Astrocyte of the cerebellum (primary cell): Measurements from ENCODE around the gene MBLAC2.

ENCODE experiments used
- DNase-seq: peaks from one replicate; pipeline ENCODE4 v3.0.0-alpha.2; 2011; ENCODE audit warnings: low read depth
- H3K4me3 ChIP-seq: 2 replicates; pipeline ENCODE4 v1.5.1; 2011; ENCODE audit warnings: mild to moderate bottlenecking, low read depth, low read length, moderate library complexity
- CTCF ChIP-seq: IDR thresholded peaks from 2 replicates; pipeline ENCODE4 v1.5.1; 2012; ENCODE audit warnings: low read length, low read depth, moderate library complexity, mild to moderate bottlenecking; ENCODE audit errors: missing control alignments
- in situ Hi-C: cut with HindIII; loops from 2 replicates; pipeline ENCODE4 v1.10.0; 2017; ENCODE audit warnings: low sequenced_read_pairs

Gene MBLAC2

GRCh38 chr5:90474235-90475107 lies at the start of gene MBLAC2, which contains the start of gene POLR3G:
Gene MBLAC2, minus strand, starts transcription at chr5:90474771. Its CDS starts 479 bp downstream, at chr5:90474292.
Gene POLR3G, plus strand, starts transcription at chr5:90474864. Its CDS starts 10,704 bp downstream, at chr5:90485568.
- peak within 1 kb of the TSS; percentile 81 for H3K4me3 ChIP-seq
- TF ChIP-seq CTCF, result peak; percentile 55
- DNase-seq, result peak; percentile 76
- in situ Hi-C loops, result no loop called here

- in situ Hi-C loops, result no loop called here
Observed at GRCh38 chr5:90519081-90519480, 44.5 kb upstream of the MBLAC2 start.

GRCh38 chr5:90518661-90519060 lies 44.1 kb upstream of the MBLAC2 start:
- in situ Hi-C loops, result no loop called here
- peak; percentile 44 for DNase-seq
- TF ChIP-seq CTCF, result no peak
- no peak overlapping the region for H3K4me3 ChIP-seq

More at GRCh38 chr5:90519081-90519480, 44.5 kb upstream of the MBLAC2 start:
- no peak for TF ChIP-seq CTCF
- no peak for DNase-seq
- H3K4me3 ChIP-seq, result no peak overlapping the region

GRCh38 chr5:90514520-90514919 lies 39.9 kb upstream of the MBLAC2 start:
- DNase-seq, result no peak

GRCh38 chr5:90510438-90510837 lies 35.9 kb upstream of the MBLAC2 start:
- DNase-seq, result no peak
- no peak overlapping the region for H3K4me3 ChIP-seq
- in situ Hi-C loops, result no loop called here
- no peak for TF ChIP-seq CTCF

More at GRCh38 chr5:90514520-90514919, 39.9 kb upstream of the MBLAC2 start:
- in situ Hi-C loops, result no loop called here
- H3K4me3 ChIP-seq, result no peak overlapping the region
- no peak for TF ChIP-seq CTCF

- DNase-seq, result no peak
- no peak for TF ChIP-seq CTCF
- in situ Hi-C loops, result no loop called here
- no peak overlapping the region for H3K4me3 ChIP-seq
Observed at GRCh38 chr5:90506221-90506620, 31.6 kb upstream of the MBLAC2 start.
